Spleen (tissue), 11 donors: ENCODE results near the gene RUBCNL. TPM values are rescaled to one million over a fixed set of nuclear protein-coding genes. Genes with fewer than 3 reads are reported as not detected.

Source experiments
- DNase-seq: peaks from one replicate; pipeline ENCODE4 v3.0.0-alpha.2; 2020
- H3K27ac ChIP-seq, 8 donors: fragments of 200-600 bp; sonication (generic) in 7 of 8; 1 replicate in 4 of 8; 2 replicates in 4 of 8; pipeline versions ENCODE4 v1.5.0 to v1.8.0; 2016 to 2021; ENCODE audit warnings: inconsistent platforms in 4 of 8, mild to moderate bottlenecking in 4 of 8, moderate library complexity in 1 of 8
- H3K27me3 ChIP-seq, 7 donors: fragments of 200-600 bp; sonication (generic) in 6 of 7; replicated peaks in 1 of 7; 1 replicate in 4 of 7; 2 replicates in 3 of 7; pipeline versions ENCODE4 v1.5.0 to v1.8.0; 2016 to 2021; ENCODE audit warnings: inconsistent platforms in 3 of 7, mild to moderate bottlenecking in 1 of 7
- H3K36me3 ChIP-seq, 6 donors: fragments of 200-600 bp; sonication (generic) in 5 of 6; 1 replicate in 4 of 6; 2 replicates in 2 of 6; pipeline versions ENCODE4 v1.5.0 to v1.8.0; 2016 to 2021; ENCODE audit warnings: inconsistent platforms in 2 of 6
- H3K4me1 ChIP-seq, 6 donors: fragments of 200-600 bp; sonication (generic) in 5 of 6; 1 replicate in 3 of 6; 2 replicates in 3 of 6; pipeline versions ENCODE4 v1.5.0 to v1.8.0; 2016 to 2021; ENCODE audit warnings: inconsistent platforms in 3 of 6
- H3K4me3 ChIP-seq, 8 donors: fragments of 200-600 bp; sonication (generic) in 7 of 8; 1 replicate in 4 of 8; 2 replicates in 4 of 8; pipeline versions ENCODE4 v1.5.0 to v1.8.0; 2016 to 2021; ENCODE audit warnings: inconsistent platforms in 4 of 8, mild to moderate bottlenecking in 4 of 8, moderate library complexity in 2 of 8
- H3K9me3 ChIP-seq, 8 donors: fragments of 200-600 bp; sonication (generic) in 7 of 8; 1 replicate in 4 of 8; 2 replicates in 4 of 8; pipeline versions ENCODE4 v1.5.0 to v1.8.0; 2016 to 2021; ENCODE audit warnings: inconsistent platforms in 4 of 8
- CTCF ChIP-seq, 11 experiments: fragments of 200-600 bp in 7 of 11; fragments of 450-650 bp in 4 of 11; sonication (generic) in 4 of 11; IDR thresholded peaks in 8 of 11; conservative IDR thresholded peaks in 3 of 11; 1 replicate in 7 of 11; 2 replicates in 4 of 11; pipeline versions ENCODE4 v1.4.0 to v1.8.0; 2016 to 2021; ENCODE audit warnings: antibody characterized with exemption in 11 of 11, inconsistent platforms in 4 of 11, mild to moderate bottlenecking in 1 of 11
- POLR2A ChIP-seq, 3 donors: fragments of 450-650 bp; IDR thresholded peaks; one replicate each; pipeline ENCODE4 v1.5.1; 2017; ENCODE audit warnings: antibody characterized with exemption in 3 of 3, mild to moderate bottlenecking in 1 of 3
- POLR2AphosphoS5 ChIP-seq, 3 donors: sonication (generic); formaldehyde crosslinking; IDR thresholded peaks; one replicate each; pipeline ENCODE4 v1.5.1; 2017; ENCODE audit warnings: antibody characterized with exemption in 3 of 3
- WGBS, 5 donors: extraction: QIAGEN DNeasy Blood & Tissue Kit in 3 of 5; methylation state at CpG; one replicate each; pipeline versions ENCODE4 v1.1.5 to v1.1.7; 2013 to 2018; 5-methylcytosine and 5-hydroxymethylcytosine counted together
- intact Hi-C: fragments of 100-400 bp; cut with DNase I; formaldehyde crosslinking; loops from one replicate; pipeline ENCODE4 v1.15.0; 2023; ENCODE audit warnings: low total_unique reads
- polyA plus RNA-seq, 3 donors: library from polyadenylated mRNA; stranded (reverse); fragments of 200-250 nt; gene quantifications; one replicate each; pipeline ENCODE4 v1.2.1, GENCODE V29; 2013
- total RNA-seq, 7 donors: library from RNA; depleted of rRNA in 3 of 7; stranded (reverse); fragments of >200 nt in 3 of 7; fragmentation: NEBNext Ultra II Directional in 4 of 7; extraction: Animal tissue kit (Norgen Biotek cat#: 25700) in 4 of 7; gene quantifications; one replicate each; pipeline versions ENCODE4 v1.1.0 to v1.2.1, GENCODE V29; 2016 to 2021
- donor health status: healthy with polysubstance abuse.
- donor health status: DM: no; HTN: no; CAD: no; lungs with moderate emphysema.
- donor health status: DM: no; HTN: no; CAD: no.
- donor health status: Bipolar disorder and iron deficiency.
- donor health status: healthy.
- donor health status: DM: no; HTN: no; CAD: no.
- donor health status: DM: yes; HTN: yes; CAD: no.

The RUBCNL gene
- total and polyA plus RNA-seq, 10 donors: 28.9 to 77.2 (median 48.4) TPM

- Histone ChIP-seq H3K27me3 (no peaks in the 10 kb centered on the region), H3K9me3 (no peaks in the 10 kb centered on the region), H3K4me3 (no peak overlapping the region), H3K36me3 (peaks cover 0 to 100% (median 37%) of the 10 kb centered on the region in 6 donors), H3K4me1 (peaks cover 0 to 14% (median 1%) of the 10 kb centered on the region in 6 donors), H3K27ac (no peak overlapping the region)
- intact Hi-C loops: no loop called here
- no peak for TF ChIP-seq POLR2AphosphoS5 (IDR thresholded peaks at IDR 0.05)
- no peak for TF ChIP-seq CTCF (IDR thresholded peaks at IDR 0.05 in 8 of 11, conservative IDR thresholded peaks at IDR 0.05 in 3 of 11)
- TF ChIP-seq POLR2A (IDR thresholded peaks at IDR 0.05): no peak
- DNase-seq: no peak
- WGBS, 5 donors: 88 to 99% (median 92%) methylated on average over 4 of the region's 4 CpGs
Observed at GRCh38 chr13:46347277-46347676, 39.8 kb downstream of the RUBCNL start.

GRCh38 chr13:46345866-46346265 lies 41.2 kb downstream of the RUBCNL start:
- no peaks in the 10 kb centered on the region for H3K9me3 ChIP-seq
- TF ChIP-seq CTCF (IDR thresholded peaks at IDR 0.05 in 8 of 11, conservative IDR thresholded peaks at IDR 0.05 in 3 of 11): no peak
- TF ChIP-seq POLR2AphosphoS5 (IDR thresholded peaks at IDR 0.05): no peak
- TF ChIP-seq POLR2A (IDR thresholded peaks at IDR 0.05): no peak
- H3K36me3 ChIP-seq: peaks cover 0 to 98% (median 35%) of the 10 kb centered on the region in 6 donors
- H3K4me3 ChIP-seq: no peak overlapping the region
- peaks cover 0 to 27% (median 13%) of the 10 kb centered on the region in 6 donors for H3K4me1 ChIP-seq
- intact Hi-C loops: no loop called here
- WGBS, 5 donors: 92 to 96% (median 94%) methylated on average over 5 of the region's 5 CpGs
- DNase-seq: no peak
- H3K27me3 ChIP-seq: no peaks in the 10 kb centered on the region
- no peak overlapping the region for H3K27ac ChIP-seq

GRCh38 chr13:46345398-46345797 lies 41.7 kb downstream of the RUBCNL start:
- H3K4me3 ChIP-seq: no peak overlapping the region
- intact Hi-C loops: no loop called here
- TF ChIP-seq POLR2A (IDR thresholded peaks at IDR 0.05) (no peak), POLR2AphosphoS5 (IDR thresholded peaks at IDR 0.05) (no peak), CTCF (IDR thresholded peaks at IDR 0.05 in 8 of 11, conservative IDR thresholded peaks at IDR 0.05 in 3 of 11) (no peak)
- H3K27ac ChIP-seq: no peak overlapping the region
- no peak for DNase-seq
- peaks cover 0 to 32% (median 16%) of the 10 kb centered on the region in 6 donors for H3K4me1 ChIP-seq
- WGBS, 5 donors: 81 to 94% (median 85%) methylated on average over 5 of the region's 5 CpGs
- peaks cover 0 to 97% (median 33%) of the 10 kb centered on the region in 6 donors for H3K36me3 ChIP-seq
- no peaks in the 10 kb centered on the region for H3K9me3 ChIP-seq
- H3K27me3 ChIP-seq: no peaks in the 10 kb centered on the region

GRCh38 chr13:46343279-46343994 lies 43.6 kb downstream of the RUBCNL start:
- no peaks in the 10 kb centered on the region for H3K9me3 ChIP-seq
- WGBS, 5 donors: 85 to 90% (median 86%) methylated on average over 16 of the region's 16 CpGs
- no peaks in the 10 kb centered on the region for H3K27me3 ChIP-seq

More at GRCh38 chr13:46343279-46343994, 43.6 kb downstream of the RUBCNL start:
- intact Hi-C loops: no loop called here
- no peak for TF ChIP-seq CTCF (IDR thresholded peaks at IDR 0.05 in 8 of 11, conservative IDR thresholded peaks at IDR 0.05 in 3 of 11)
- no peak for TF ChIP-seq POLR2A (IDR thresholded peaks at IDR 0.05)
- no peak for TF ChIP-seq POLR2AphosphoS5 (IDR thresholded peaks at IDR 0.05)
- Histone ChIP-seq H3K4me3 (no peak overlapping the region), H3K36me3 (peaks cover 0 to 77% (median 22%) of the 10 kb centered on the region in 6 donors), H3K27ac (peak overlapping the region in 2 of 8 donors; percentile 18 to 81), H3K4me1 (peaks cover 0 to 51% (median 35%) of the 10 kb centered on the region in 6 donors)
- DNase-seq: no peak
